GM21619 (cell line): ENCODE data around the gene TRPM2.

Experiments used
- ATAC-seq: cut with Tn5 transposase; IDR thresholded peaks from one replicate; pipeline ENCODE4 v1.9.1; 2021; ENCODE audit not compliant: unreplicated experiment

TRPM2 gene

DNA sequence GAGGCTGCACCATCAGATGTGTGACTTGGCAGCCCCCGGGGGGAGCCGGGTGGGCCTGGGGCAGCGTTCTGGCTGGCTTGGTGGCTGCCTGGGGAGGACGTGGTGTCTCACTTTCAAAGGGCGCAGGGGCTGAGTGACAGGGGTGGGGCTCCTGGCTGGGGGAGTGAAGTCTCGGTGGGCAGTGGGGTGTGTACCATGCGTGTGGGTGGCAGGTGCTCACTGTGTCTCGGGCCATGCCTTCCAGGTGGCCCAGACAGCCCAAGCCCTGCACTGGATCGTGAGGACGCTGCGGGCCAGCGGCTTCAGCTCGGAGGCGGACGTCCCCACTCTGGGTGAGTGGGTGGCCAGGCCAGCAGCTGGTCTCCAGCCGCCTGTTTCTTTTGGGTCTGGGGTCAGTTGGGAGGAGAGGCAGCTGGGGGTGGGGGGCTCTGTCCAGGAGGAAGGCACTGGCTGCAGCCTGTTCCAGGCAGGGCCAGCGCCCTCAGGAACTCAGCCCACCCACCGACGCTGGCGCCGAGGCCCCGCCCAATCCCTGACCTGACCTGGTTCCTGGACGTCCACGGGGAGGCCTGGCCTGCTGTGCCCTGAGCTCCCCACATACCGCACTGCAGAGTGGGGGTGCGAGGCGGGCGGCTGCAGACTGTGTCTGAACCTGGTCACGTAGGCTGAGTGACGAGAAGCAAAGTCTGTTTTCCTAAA is 71.3 kb downstream of the TRPM2 start:
- no peak for ATAC-seq

DNA sequence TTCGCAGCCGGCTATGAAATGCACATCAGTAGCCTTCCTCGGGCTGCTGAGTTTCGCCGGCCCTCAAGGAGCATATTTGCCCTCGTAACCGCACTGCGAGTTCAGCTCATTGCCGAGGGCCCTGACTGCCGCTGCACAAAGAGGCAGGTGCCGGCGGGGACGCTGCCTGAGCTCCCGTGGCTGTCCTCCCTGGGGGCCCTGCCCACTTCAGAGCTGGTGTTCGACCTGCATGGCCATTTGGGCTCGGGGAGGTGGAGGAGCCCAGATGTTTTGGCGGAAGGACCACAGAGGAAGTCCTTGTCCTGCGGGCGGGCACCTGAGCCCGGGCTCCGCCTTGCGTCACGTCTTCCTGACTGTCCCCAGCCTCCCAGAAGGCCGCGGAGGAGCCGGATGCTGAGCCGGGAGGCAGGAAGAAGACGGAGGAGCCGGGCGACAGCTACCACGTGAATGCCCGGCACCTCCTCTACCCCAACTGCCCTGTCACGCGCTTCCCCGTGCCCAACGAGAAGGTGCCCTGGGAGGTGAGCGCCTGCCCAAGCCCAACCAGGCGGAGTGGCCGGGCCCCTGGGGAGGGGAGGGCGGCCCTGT is 72.0 kb downstream of the TRPM2 start:
- no peak for ATAC-seq

DNA sequence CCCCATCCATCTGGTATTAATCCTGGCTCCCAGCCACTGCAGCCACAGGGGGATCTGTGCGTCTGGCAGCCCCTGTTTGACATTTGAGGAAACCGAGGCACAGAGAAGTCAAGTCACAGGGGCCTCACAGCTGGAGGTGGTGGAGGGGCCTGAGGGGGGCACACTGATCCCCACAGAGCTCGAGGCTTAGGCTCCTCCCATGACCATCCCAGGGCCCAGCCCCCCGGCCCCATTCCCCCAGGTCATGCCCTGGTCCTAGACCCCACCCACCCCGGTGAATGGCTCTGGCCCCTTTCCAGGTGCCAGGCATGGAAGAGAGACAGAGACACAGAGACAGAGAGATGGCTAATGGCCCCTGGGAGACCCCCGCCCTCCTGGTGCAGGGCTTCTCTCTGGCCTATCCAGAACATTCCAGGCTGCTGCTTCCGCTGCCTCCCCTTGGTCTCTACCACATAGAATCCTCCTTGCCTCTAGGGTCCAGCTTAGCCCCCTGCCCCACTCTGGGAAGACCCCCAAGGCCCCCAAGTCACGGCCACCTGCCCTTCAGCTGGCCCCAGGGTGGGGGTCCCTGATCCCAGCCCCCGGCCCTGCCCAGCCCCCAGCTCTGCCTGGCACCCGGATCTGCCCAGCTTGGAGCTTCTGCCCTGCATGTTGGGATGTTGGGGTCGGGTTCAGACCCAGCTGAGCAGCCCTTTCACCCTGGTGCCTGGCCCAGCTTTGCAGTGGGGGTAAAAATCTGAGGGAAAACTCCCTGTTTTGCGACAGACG is 72.7 kb downstream of the TRPM2 start:
- ATAC-seq, result no peak

DNA sequence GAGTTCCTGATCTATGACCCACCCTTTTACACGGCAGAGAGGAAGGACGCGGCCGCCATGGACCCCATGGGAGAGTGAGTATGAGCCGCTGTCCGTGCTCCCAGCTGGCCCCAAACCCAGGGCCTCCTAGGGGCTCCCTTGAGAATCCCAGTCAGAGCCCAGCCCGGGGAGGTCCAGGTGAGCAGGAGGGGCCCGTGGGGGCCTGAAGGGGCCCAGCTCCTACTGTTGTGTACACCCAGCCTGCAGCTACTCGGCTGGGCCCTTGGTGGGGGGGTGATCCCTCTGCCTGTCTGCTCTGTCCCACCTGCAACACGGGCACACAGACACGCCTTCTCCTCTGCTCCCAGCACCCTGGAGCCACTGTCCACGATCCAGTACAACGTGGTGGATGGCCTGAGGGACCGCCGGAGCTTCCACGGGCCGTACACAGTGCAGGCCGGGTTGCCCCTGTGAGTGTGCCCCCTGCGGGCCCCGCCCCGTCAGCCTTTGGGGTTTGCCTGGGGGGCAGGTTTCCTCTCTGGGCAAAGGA is 73.3 kb downstream of the TRPM2 start:
- no peak for ATAC-seq

DNA sequence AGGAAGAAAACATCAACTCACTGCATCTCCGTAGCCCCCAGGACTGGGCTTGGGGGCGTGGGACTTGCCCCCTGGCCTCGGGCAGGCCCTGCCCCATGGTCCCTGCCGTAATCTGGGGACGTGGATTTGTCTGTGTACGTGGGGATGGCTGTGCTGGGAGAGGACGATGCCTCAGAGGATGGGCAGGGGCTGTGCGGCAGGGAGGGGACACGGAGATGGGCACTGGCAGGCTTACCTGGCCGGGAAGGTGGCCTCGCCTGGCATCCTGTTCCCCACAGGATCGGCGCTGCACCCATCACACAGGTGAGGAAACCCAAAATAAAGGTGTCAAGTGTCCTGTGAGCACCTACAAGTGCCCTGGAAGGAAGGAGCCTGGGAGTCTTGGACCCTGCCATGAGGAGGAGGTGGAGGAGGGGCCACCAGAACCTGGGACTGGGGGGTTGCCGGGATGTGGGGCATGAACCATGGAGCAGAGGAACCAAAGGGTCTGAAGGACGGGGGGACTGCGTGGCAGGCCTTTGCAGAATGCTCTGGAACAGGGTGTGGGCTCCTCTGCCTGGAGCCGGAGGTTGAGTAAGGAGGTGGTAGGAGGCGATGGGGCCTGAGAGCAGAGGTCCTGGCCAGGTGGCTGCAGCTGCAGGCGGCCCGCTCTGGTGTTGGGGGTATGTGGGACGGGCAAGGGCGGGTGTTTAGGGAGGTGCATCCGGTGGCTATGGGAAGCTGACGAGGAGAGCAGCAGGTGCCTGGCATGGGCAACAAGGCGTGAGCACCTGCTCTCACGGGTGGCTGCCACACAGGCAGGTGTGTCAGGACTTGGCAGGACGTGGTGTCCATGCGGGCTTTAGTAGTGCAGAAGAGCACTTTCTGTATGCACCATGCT is 74.1 kb downstream of the TRPM2 start:
- ATAC-seq, result no peak

DNA sequence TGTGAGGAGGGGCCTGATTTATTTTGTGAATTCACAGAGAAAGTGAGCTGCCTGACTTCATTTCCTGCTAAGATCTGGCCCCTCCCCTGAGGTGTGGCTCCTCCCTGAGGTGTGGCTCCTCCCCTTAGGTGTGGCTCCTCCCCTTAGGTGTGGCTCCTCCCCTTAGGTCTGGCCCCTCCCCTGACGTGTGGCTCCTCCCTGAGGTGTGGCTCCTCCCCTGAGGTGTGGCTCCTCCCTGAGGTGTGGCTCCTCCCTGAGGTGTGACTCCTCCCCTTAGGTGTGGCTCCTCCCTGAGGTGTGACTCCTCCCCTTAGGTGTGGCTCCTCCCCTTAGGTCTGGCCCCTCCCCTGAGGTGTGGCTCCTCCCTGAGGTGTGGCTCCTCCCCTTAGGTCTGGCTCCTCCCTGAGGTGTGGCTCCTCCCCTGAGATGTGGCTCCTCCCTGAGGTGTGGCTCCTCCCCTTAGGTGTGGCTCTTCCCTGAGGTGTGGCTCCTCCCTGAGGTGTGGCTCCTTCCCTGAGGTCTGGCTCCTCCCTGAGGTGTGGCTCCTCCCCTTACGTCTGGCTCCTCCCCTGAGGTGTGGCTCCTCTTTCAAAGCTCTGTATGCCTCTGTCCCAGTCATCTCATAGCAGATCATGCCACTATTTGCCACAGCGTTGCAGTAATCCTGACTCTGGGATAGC is 75.0 kb downstream of the TRPM2 start:
- no peak for ATAC-seq

DNA sequence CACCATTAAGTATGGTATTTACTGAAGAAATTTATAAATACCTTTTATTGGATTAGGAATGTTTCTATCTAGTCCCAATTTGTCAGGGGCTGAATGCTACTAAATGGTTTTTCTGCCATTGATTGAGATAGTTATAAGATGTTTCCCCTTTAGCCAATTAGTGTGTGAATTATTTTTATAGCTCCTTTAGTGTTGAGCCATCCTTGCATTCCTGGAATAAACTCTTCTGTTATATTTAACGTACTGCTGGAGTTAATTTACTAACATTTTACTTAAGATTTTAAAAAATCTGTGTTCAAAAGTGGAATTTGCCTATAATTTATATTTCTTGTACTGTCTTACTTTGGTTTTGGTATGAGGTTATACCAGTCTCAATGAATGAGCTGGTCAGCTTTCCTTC is 76.5 kb downstream of the TRPM2 start:
- ATAC-seq, result no peak

DNA sequence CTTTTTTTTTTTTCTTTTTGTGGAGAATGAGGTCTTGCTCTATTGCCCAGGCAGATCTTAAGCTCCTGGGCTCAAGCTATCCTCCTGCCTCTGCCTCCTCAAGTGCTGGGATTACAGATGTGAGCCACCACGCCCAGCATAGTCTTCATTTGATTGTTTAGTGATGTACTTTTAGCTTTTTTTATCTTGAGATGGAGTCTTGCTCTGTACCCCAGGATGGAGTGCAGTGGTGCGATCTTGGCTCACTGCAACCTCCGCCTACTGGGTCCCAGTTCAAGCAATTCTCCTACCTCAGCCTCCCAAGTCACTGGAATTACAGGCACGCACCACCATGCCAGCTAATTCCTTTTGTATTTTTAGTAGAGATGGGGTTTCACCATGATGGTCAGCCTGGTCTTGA is 77.9 kb downstream of the TRPM2 start:
- no peak for ATAC-seq

DNA sequence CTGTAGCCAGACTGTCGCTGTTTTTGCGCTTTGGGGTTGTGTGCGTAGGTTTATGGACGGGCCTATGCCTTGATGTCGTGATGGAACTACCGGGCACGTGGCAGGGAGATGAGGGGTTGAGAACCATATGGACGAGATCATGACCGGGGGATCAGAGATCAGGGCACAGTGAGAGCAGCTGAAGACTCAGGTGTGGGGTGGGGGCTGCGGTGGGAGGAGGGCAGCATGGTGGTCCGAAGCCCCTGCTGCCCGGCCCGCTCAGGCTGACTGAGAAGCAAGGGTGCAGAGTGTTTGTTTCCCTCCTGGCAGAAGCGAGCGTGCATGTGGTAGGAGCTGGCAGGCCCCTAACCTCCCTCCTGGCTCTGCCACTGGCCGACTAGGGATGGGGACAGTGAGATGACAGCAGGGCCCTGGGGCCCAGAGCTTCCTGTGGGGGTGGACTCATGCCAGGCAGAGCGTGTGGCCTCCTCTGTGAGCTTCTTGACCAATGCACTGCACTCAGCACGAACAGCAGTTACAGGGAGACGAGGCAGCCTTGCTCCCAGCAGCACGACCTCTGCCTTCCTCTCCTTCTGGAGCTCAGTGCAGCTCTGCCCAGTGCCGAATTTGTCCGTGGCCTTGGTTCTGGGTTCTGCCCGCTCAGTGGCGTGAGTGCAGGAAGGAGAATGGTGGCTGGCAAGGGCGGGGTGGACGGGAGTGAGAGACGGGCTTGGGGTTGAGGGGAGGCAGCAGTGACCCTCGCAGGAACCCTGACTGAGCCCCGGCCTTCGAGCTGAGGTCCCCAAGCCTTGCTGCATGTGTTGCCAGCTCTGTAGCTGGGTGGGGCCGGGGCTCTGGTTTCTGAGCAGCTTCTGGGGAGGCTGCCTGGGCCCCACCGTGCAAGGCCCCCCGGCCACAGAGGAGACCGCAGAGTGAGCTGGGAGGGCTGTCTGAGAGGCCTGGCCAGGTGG is 79.7 kb downstream of the TRPM2 start:
- no peak for ATAC-seq

DNA sequence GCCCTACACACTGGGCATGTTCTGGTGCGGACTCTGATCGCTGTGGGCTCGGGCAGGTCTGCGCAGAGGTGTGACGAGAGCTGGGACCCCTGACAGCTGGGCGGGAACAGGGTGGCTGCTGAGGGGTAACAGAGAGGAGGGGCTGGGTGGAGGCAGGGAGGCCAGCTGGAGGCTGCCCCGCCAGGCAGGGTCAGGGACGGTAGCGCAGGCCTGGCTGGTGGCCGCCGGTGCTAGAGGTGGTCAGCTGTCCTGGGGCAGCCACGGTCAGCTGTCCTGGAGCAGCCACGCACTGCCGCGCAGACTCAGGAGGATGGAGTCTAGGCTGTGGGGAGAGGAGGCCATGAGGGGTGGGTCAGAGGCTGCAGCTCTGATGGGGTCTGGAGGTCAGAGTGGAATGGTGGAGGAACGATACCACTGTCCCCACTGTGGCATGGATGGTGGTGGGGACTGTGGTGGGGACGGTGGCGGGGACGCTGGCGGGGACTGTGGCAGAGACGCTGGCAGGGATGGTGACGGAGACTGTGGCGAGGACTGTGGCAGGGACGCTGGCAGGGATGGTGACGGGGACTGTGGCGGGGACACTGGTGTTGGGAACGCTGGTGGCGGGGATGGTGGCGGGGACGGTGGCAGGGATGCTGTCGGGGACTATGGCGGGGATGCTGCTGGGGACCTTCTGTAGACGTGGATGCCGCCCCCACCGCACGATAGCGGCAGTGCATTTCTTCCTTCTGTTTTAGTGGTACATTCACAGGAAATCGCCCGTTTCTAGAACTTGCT is 80.6 kb downstream of the TRPM2 start:
- ATAC-seq, result no peak

DNA sequence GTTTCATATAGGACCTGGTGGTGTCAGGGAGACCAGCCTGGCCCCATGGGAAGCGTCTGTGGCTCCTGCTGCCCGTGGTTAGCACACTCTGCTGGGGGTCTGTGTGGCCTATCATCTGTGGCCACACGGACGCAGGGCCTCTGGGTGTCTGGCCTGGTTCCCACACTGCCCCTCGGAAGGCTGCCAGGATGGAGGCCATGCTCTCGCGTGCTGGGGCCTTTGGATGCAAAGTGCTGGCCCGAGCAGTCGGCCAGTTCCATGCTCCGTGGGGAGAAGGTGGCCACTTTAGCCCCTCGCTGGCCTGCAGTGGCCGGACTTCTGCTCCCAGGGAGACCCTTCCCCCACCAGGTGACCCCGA is 81.1 kb downstream of the TRPM2 start:
- no peak for ATAC-seq

DNA sequence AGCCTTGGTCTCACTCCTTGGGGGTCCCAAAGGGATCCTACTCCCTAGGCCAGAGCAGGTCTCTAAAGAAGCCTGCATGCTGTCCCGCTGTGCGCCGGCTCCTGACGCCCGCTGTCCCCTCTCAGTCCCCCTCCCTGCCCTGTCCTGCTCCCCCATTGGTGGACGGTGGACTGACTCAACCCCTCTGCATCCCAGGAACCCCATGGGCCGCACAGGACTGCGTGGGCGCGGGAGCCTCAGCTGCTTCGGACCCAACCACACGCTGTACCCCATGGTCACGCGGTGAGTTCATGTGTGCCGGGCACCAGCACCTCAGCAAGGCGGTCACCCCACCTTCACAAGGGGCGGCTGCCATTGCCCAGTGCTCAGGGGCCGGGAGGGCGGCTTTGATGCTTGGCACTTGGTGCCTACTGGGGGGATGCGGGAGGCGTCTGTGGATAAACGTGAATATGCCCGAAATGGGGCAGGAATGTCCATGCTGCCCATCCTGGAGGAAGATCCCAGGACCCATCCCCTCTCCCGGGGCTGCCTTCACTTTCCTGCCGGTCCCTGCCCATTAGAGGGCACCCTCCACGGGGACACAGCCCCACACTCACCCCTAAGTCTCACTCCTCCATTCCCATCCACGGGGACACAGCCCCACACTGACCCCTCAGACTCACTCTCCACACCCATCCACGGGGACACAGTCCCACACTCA is 81.7 kb downstream of the TRPM2 start:
- no peak for ATAC-seq

DNA sequence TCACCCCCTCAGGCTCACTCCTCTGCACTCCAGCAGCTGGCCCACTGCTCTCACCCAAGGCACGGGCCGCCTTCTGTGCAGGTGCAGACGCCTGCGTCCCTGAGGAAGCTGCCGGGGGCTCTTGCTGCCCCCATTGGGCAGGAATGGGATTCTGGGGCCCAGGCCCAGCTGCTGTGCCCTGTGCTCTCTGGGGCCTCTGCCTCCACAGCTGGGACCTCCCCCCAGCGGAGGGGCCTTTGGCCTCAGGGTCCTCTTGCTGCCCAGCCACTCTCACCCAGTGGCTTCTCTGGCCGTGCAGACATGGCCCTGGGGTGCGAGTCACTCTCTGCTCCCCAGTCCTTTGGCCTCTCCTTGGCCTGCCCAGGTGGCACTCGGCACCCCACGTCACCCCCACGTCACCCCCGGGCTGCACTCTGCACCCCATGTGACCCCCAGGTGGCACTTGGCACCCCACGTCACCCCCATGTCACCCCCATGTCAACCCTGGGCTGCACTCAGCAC is 82.7 kb downstream of the TRPM2 start:
- no peak for ATAC-seq

DNA sequence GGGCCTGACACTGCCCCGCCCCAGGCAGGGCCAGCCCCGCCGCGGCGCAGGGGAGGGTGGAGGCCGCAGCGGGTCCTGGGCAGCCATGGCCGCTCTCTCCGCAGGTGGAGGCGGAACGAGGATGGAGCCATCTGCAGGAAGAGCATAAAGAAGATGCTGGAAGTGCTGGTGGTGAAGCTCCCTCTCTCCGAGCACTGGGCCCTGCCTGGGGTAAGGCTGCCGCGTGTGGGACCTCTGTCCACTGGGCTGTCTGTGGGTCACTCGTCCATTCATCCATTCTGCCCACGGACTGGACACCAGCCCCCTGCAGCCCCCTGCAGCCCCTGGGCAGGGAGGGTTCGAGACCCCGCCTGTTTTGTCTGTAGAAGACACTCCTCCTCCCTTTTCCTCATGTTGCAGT is 83.5 kb downstream of the TRPM2 start:
- no peak for ATAC-seq

DNA sequence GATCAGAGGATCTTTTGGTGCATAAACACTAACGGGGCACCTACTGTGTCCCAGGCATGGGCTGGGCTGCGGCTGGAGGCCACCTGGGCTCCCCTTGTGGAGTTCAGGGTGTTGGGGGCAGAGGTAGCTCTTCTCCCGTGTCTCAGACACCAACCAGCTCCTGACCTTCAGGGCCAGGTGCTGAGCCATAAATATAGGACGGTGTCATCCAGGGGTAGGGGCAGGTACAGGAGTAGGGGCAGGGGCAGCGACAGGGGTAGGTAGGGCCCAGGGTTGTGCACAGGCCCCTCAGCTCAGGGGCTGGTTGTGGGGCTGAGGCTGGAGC is 83.9 kb downstream of the TRPM2 start:
- no peak for ATAC-seq

DNA sequence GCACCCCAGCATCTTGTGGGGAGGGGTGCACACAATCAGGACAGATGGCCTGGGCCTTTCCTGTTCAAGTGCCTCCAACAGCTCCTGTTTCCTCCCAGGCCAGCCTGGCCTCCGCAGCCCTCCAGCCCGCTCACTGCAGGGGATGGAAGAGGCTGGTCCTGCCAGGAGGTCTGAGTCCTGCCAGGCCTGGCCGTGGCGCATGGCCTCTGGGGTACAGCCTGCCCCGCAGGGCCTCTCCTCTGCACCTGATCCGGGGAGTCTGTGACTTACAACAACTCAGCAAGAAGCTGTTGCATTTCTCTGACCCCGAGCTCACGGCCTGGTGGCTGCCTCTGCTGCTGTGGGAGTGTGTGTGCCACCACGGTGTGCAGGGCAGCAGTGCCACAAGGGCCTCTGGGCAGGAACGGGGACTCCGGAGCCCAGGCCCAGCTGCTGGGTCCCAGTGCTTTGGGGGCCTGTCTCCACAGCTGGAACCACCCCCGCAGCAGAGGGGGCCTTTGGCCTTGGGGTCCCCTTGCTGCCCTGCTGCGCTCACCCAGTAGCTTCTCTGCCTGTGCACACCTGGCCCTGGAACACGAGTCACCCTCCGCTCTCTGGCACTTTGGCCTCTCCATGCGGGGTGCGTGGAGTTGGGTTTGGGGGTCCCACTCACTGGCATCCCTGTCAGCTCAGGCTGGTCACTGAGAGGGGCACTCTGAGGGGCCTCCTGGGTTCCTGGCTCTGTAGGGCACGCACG is 84.4 kb downstream of the TRPM2 start:
- ATAC-seq, result no peak

DNA sequence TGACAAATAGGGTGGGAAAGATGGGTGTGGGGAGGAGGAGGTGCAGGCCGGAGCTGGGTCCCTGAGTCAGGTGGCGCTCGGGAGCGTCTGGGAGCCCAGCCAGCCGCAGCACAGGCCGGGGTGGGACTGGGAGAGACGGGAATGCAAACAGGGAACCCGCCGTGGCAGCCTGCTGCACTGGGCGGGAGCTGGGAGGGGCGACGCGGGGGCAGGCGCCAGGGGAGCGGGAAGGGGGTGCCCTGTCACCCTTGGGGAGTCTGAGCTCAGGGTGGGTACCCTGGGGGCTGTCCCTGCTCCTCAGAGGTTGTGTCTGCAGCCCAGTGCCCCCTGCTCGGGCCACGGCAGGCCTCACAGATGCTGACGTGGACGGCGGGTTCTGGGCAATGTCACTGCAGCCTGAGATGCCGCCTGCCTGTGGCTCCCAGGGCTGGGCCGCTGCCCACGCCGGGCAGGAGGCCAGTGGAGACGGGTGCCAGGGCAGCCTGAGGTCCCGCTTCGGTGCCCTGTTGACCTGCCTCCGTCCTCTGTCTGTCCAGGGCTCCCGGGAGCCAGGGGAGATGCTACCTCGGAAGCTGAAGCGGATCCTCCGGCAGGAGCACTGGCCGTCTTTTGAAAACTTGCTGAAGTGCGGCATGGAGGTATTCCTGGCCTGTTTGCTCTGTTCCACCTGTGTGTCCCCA is 85.2 kb downstream of the TRPM2 start:
- no peak for ATAC-seq
